D721Med (cell line): ENCODE measurements around the gene FAM174C.

ENCODE experiments used
- DNase-seq: peaks from one replicate; pipeline ENCODE4 v3.0.0; 2011; ENCODE audit warnings: low spot score; ENCODE audit not compliant: insufficient read length
- FAIRE-seq: peaks from 2 replicates; lab custom pipeline; 2011; peaks lifted over from hg19 to GRCh38; lab: Jason Lieb, UNC
- CTCF ChIP-seq: IDR thresholded peaks from 2 replicates; pipeline ENCODE4 v1.5.1; 2012; ENCODE audit warnings: mild to moderate bottlenecking, control low read depth; ENCODE audit not compliant: insufficient read depth; ENCODE audit errors: missing control alignments

The FAM174C gene

GRCh38 chr19:1289686-1290025 lies 14.3 kb downstream of the FAM174C start:
- DNase-seq (no peak), FAIRE-seq (no peak)
- no peak for TF ChIP-seq CTCF

GRCh38 chr19:1290196-1290702 lies 14.9 kb downstream of the FAM174C start:
- FAIRE-seq, result no peak

DNA sequence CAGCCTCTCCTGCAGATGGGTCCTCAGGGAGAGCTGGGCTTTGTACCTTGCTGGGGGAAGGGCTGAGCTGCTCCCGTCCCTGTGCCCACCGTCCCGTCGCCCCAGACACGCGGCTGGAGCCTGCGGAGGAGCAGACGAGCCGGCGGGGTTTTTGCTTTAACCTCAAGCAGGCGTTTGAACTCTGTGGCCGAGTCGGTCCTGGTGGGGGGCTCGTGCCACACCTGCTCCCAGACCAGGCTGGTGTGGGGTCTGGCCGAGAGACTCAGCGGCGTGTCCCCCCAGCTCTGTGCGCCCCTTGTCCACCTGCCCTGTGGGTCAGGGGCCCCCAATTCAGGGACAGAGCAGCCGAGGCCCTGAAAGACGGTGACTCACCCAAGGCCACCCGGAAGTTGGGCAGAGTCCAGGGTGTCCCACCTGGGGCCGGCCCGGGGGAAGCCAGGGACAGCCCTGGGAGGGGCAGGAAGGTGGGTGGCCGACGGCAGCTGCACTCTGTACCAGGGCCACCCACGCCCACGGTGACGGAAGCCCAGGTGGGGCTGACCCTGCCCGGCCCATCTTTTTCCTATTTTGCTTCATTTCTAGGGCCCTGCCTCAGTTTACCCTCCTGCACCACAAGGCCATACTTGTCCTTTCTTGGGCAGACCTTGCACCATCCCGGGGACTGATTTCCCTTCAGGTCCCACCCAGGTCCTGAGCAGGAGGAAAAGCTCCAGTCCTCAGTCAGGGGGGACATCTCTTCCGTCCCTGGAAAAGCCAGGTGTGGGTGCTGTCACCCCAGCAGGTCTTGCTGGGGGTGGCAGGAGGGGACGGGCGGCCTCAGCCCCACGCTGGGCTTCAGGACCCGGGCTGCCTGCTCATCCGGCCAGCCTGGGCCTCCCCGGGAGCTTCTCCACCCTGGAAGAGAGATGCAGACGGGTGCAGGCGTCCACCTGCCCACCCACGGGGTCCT lies 15.6 kb downstream of the FAM174C start:
- DNase-seq (no peak), FAIRE-seq (no peak)
- TF ChIP-seq CTCF, result no peak

More at GRCh38 chr19:1290196-1290702, 14.9 kb downstream of the FAM174C start:
- no peak for TF ChIP-seq CTCF
- DNase-seq, result no peak

DNA sequence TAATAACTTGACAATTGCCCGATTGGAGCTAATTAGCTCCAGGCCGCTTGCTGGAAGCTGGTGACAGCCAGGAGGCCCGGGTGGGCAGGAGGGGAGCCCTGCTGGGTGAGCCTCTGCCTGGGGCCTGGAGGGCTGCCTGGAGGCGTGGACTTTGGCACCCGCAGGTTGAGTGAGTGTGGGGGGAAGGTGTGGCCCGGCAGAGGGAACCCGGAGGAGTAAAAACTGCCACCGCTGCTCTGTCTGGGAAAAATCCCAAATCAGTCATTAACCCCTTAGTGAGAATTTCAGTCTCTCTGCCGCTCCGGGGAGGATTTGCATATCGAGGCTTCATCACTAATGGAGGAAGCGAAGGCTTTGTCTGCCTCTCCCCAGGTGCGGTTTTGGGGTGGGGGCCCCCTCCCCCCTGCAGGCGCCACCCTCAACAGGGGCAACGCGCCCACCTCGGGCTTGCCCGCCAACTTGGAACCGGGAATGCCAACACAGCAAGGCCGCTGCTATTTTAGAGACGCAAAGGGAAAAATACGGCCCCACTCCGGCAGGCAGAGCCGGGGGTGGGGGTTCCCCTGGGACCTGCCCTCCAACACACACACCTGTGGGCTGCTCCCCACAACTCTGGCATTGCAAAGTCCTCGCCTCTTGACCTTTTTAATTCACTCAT lies 16.6 kb downstream of the FAM174C start:
- DNase-seq (no peak), FAIRE-seq (no peak)
- TF ChIP-seq CTCF, result no peak

- FAIRE-seq, result no peak
- no peak for TF ChIP-seq CTCF
- DNase-seq, result no peak
Measured at GRCh38 chr19:1292419-1293151, 17.3 kb downstream of the FAM174C start.

GRCh38 chr19:1293782-1294604 lies 18.7 kb downstream of the FAM174C start:
- DNase-seq (no peak), FAIRE-seq (no peak)
- TF ChIP-seq CTCF, result no peak
